Measurements from ENCODE around the gene KCNJ9.

KCNJ9 gene

DNA sequence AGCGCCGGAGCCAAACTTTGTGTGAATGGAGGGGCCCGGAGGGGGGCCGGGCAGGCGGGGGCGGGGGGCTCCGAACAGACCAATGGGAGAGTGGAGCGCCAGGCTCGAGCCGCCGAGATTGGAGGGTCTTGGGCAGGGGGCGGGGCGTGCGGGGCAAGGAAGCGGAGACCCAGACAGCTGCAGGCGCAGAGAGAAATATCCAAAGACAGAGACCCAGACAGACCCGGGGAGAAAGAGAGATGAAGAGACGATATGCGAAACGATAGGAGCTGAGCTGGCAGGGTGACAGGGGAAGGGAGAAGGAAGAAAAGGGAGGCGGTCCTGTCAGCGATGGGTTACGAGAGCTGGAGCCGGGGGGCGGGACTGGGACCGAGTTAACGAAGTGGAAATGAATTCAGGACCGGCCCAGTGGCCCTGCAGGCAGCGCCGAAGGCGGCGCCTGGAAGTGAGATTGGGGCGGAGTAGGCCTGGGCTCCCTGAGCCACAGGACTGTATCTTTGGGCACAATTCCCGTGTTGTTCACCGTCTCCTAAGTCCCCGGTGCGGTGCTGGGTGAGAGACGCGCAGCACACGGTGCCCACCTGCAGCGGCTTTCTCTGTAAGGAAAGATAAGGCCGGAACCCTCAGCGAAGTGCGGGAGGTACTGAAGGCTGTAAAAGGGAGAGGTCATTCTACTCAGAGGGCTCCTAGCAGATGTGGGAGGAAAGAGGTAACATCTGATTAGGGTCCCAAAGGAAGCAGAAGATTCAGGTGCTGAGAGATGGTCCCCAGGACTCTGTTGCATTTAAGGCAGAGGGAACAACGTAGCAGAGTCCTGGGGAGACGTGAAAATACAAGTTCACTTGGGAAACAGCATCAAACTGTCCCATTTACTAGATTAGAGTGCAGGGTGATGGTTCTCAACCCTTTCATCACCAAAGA is 10.8 kb upstream of the KCNJ9 start:
- Mint-ChIP-seq H3K4me3 (peak overlapping the region; percentile 84 to 86), H3K4me1 (ENCODE audit: low read depth in 2 of 2) (peaks cover 10 to 11% of the 10 kb centered on the region in 2 donors), H3K9me3 (no peaks in the 10 kb centered on the region), H3K27ac (peak overlapping the region in 1 of 2 donors; percentile 19), H3K36me3 (ENCODE audit: insufficient read depth) (peaks cover 4% of the 10 kb centered on the region), H3K27me3 (peaks cover 61 to 95% of the 10 kb centered on the region in 2 donors)
- DNase-seq (peak; percentile 34 to 56 (median 38)), ATAC-seq (replicated peaks) (peak; percentile 91)

DNA sequence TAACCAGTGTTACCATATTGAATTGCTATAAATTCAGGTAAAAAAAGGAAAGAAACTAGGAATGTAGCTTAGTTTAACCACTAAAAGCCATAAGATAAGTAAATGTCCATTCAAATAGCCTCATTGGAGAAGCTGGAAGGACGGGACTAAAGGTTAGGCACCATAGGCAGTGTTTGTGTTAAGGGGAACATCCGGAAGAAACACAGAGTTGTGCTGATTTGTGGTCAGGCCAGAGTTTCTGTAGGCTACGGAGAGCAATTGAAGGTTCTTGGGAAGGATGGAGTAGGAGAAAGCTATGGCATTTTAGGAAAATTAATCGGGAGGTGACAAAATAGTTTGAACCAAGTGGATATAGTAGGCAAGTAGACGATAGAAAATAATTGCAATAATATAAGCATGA is 10.0 kb upstream of the KCNJ9 start:
- no peak for ATAC-seq (replicated peaks)
- H3K9me3 Mint-ChIP-seq: no peaks in the 10 kb centered on the region
- H3K36me3 Mint-ChIP-seq (ENCODE audit: insufficient read depth): peaks cover 4% of the 10 kb centered on the region
- H3K4me1 Mint-ChIP-seq (ENCODE audit: low read depth in 2 of 2): peaks cover 10 to 11% of the 10 kb centered on the region in 2 donors
- peaks cover 56 to 95% of the 10 kb centered on the region in 2 donors for H3K27me3 Mint-ChIP-seq
- no peak overlapping the region for H3K4me3 Mint-ChIP-seq
- DNase-seq: no peak
- no peak overlapping the region for H3K27ac Mint-ChIP-seq

DNA sequence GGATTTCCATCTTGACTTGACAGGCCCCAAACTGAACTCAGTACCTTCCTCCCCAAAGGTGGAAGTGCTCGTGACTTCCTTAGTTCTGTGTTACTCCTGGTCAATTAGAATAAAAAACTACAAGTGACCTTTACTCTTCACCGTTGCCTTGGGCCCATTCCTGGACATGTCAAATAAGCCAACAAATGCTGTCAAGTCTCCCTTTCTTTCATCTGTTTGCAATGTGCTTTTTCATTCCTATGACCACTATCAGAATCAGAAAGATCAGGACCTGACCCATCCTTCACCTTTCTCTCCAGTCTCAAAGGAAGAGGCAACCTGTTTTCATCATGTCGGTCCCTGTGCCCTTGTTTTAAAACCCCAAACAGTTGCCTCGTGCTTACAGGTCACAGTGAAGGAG is 6.5 kb upstream of the KCNJ9 start:
- no peak for DNase-seq

DNA sequence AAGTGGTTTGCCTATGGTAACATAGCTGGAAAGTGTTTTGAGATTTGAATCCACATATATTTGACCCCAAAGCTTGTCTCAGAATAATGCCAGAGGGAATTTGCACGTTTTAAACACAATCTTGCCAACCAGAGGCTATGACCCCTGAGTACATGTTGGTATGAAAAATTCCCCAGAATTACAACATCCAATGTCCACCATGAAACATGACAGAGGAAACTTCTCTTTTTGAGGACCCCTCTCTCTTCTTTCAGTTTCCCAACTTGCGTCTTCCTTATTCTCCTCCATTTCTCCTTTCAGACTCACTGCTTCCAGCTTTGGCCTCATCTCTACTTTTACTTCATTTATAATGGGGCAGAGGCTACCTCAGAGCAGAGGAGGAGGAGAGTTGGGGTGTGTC is 5.5 kb upstream of the KCNJ9 start:
- H3K36me3 Mint-ChIP-seq (ENCODE audit: insufficient read depth): no peaks in the 10 kb centered on the region
- H3K27ac Mint-ChIP-seq: no peak overlapping the region
- DNase-seq: no peak
- no peak for ATAC-seq (replicated peaks)
- H3K27me3 Mint-ChIP-seq: peaks cover 53 to 92% of the 10 kb centered on the region in 2 donors
- peaks cover 0 to under 1% of the 10 kb centered on the region in 2 donors for H3K4me1 Mint-ChIP-seq (ENCODE audit: low read depth in 2 of 2)
- no peaks in the 10 kb centered on the region for H3K9me3 Mint-ChIP-seq
- no peak overlapping the region for H3K4me3 Mint-ChIP-seq

More for the DNA sequence above, 6.5 kb upstream of the KCNJ9 start:
- H3K36me3 Mint-ChIP-seq (ENCODE audit: insufficient read depth): peaks cover 4% of the 10 kb centered on the region
- H3K27ac Mint-ChIP-seq: no peak overlapping the region
- no peaks in the 10 kb centered on the region for H3K9me3 Mint-ChIP-seq
- H3K4me3 Mint-ChIP-seq: no peak overlapping the region
- H3K27me3 Mint-ChIP-seq: peaks cover 53 to 92% of the 10 kb centered on the region in 2 donors
- ATAC-seq (replicated peaks): no peak
- peaks cover 6 to 8% of the 10 kb centered on the region in 2 donors for H3K4me1 Mint-ChIP-seq (ENCODE audit: low read depth in 2 of 2)

DNA sequence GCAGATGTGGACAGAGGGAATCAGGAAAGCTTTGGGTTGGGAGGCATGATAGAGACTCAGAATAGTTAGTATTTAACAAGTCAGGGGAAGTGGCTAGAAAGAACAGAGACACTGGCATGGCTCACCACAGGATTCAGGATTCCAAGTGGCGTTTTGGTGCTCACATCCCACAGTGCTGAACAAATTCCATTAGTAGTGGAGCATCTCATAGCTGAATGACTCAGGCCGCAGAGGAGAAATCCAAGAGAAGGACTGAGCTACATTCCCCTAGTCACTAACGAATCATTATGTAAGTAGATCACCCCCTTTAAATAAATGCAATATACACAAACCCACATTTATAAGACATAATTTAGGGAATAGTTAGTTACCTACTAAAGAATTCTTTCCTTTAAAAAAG is 5.0 kb upstream of the KCNJ9 start:
- Mint-ChIP-seq H3K27ac (no peak overlapping the region), H3K4me3 (no peak overlapping the region), H3K4me1 (ENCODE audit: low read depth in 2 of 2) (peaks cover 0 to 2% of the 10 kb centered on the region in 2 donors), H3K9me3 (no peaks in the 10 kb centered on the region), H3K27me3 (peaks cover 56 to 92% of the 10 kb centered on the region in 2 donors), H3K36me3 (ENCODE audit: insufficient read depth) (no peaks in the 10 kb centered on the region)
- ATAC-seq (replicated peaks) (no peak), DNase-seq (no peak)

DNA sequence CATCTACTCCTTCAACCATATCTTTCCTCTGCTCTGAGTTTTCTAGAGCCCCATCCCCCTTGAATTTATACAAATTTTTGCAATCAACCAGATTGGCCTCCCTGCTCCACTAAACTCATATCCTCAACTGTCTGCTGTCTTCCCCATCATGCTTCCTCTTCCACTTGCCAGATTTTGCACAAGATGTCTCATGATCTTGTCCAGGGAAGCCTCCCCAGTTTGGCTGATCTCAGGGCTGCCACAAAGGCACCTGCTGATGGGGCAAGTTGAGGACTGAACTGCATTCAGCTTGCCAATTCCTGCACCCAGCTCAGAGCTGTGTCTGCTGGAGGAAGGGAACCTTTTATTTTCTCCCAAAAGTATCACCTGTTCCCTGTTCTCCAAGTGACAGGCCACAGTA is 3.9 kb upstream of the KCNJ9 start:
- Mint-ChIP-seq H3K27ac (no peak overlapping the region), H3K27me3 (peaks cover 55 to 92% of the 10 kb centered on the region in 2 donors), H3K36me3 (ENCODE audit: insufficient read depth) (no peaks in the 10 kb centered on the region), H3K9me3 (no peaks in the 10 kb centered on the region), H3K4me1 (ENCODE audit: low read depth in 2 of 2) (peaks cover 0 to 2% of the 10 kb centered on the region in 2 donors), H3K4me3 (no peak overlapping the region)
- ATAC-seq (replicated peaks) (no peak), DNase-seq (no peak)

DNA sequence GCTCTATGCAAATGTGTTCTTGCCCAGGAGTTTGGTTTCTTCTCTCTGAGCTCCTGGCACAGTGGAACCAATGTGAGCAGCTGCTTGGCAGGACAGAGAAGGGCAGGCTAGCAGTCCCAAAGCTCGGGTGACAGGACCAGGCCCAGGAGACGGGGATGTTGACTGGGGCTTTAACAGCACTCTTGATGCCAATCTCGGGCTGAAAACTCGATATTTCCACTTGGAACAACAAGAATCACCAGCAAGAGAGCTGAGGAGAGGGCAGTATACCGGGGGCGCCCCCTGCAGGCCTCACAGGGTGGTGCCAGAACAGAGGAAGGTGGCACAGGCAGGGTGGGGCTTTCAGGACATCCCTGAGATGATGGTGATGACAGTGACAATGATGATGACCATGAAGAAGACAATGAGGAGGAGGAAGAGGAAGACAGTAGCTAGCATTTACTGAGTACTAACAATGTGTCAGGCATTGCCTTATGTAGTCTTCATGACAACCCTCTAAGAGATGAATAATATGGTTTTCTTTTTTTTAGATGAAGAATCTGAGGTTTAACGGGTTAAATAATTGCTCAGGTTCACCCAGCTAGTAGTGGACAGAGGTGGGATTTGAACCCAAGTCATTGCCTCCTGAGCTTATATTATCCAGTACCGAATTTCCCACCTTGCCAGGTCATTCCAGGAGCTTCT is 2.7 kb upstream of the KCNJ9 start:
- peak; percentile 90 for ATAC-seq (replicated peaks)
- Mint-ChIP-seq H3K27ac (no peak overlapping the region), H3K27me3 (peaks cover 45 to 91% of the 10 kb centered on the region in 2 donors), H3K4me3 (no peak overlapping the region), H3K9me3 (no peaks in the 10 kb centered on the region), H3K4me1 (ENCODE audit: low read depth in 2 of 2) (peaks cover 0 to 5% of the 10 kb centered on the region in 2 donors), H3K36me3 (ENCODE audit: insufficient read depth) (no peaks in the 10 kb centered on the region)
- peak; percentile 48 to 63 (median 48) for DNase-seq

DNA sequence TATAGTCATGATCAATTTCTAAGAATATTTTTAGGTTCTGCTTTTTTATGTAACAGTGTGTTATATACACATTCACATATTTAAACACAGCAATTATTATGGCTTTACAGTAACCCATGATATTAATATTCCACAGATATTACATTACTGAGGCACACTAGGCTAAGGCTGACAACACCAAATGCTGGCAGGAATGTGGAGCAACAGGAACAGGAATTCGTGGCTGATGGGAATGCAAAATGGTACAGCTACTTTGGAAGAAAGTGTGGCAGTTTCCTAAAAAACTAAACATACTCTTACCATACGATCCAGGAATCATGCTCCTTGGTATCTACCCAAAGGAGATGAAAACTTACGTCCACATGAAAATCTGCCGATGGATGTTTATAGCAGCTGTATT is 1.9 kb upstream of the KCNJ9 start:
- Mint-ChIP-seq H3K4me3 (no peak overlapping the region), H3K4me1 (ENCODE audit: low read depth in 2 of 2) (peaks cover 3 to 10% of the 10 kb centered on the region in 2 donors), H3K27ac (no peak overlapping the region), H3K27me3 (peaks cover 45 to 86% of the 10 kb centered on the region in 2 donors), H3K36me3 (ENCODE audit: insufficient read depth) (no peaks in the 10 kb centered on the region), H3K9me3 (no peaks in the 10 kb centered on the region)
- no peak for ATAC-seq (replicated peaks)
- no peak for DNase-seq

DNA sequence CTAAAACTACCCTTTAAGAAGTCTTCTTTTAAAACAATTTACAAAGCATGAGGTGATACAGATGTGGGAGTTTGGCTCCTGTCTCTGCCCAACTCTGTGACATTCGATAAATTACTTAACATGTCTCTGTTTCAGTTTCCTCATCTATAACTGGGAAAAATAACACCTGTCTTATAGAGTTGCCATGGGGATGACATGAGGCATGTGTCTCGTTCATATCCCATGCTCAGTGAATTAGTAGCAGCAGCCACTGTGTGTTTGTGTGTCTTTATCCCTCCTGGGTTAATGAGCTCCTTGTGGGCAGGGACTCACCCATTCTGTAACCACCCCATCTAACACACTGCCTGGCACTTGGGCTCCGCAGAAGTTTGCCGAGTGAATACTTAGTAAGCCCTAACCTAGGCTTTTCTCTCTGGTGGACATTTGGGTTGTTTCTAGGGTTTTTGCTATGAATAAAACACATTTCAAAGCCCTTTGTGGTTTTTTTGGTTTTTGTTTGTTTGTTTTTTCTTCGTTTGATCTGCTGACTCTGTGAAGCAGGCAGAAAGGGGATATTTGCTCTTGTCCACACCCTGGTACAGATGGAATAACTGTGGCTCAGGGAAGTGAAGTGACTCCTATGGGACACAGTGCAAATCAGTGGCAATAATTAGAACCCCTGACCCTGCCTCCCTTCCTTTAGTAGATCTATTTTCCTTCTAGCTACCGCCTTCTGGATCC is 797 bp upstream of the KCNJ9 start:
- Mint-ChIP-seq H3K4me3 (no peak overlapping the region), H3K4me1 (ENCODE audit: low read depth in 2 of 2) (peaks cover 5 to 11% of the 10 kb centered on the region in 2 donors), H3K27me3 (peaks cover 45 to 75% of the 10 kb centered on the region in 2 donors), H3K36me3 (ENCODE audit: insufficient read depth) (no peaks in the 10 kb centered on the region), H3K9me3 (no peaks in the 10 kb centered on the region), H3K27ac (no peak overlapping the region)
- DNase-seq (no peak), ATAC-seq (replicated peaks) (no peak)

DNA sequence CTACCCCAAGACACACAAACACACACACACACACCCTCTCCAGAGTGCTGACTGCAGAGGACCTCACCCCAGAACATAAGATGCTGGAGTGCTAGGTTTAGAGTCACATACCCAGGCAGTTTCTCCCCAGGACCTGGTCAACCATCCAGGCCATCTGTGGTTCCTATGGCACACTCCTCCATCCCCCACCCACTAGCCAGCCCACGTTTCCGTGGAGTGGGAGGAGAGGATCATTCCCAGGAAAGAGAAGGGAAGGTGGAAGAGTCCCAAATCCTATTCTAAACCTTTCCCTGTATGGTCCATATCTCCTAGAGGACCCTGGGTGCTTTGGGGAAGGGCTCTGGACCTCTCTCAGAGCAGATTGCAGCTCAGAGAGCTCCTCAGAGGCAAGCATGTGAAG is 1.1 kb downstream of the KCNJ9 start:
- ATAC-seq (replicated peaks) (no peak), DNase-seq (no peak)
- H3K27me3 Mint-ChIP-seq: peaks cover 40 to 59% of the 10 kb centered on the region in 2 donors
- H3K4me1 Mint-ChIP-seq (ENCODE audit: low read depth in 2 of 2): peaks cover 11 to 17% of the 10 kb centered on the region in 2 donors
- no peak overlapping the region for H3K27ac Mint-ChIP-seq
- H3K9me3 Mint-ChIP-seq: no peaks in the 10 kb centered on the region
- no peak overlapping the region for H3K4me3 Mint-ChIP-seq
- H3K36me3 Mint-ChIP-seq (ENCODE audit: insufficient read depth): no peaks in the 10 kb centered on the region

DNA sequence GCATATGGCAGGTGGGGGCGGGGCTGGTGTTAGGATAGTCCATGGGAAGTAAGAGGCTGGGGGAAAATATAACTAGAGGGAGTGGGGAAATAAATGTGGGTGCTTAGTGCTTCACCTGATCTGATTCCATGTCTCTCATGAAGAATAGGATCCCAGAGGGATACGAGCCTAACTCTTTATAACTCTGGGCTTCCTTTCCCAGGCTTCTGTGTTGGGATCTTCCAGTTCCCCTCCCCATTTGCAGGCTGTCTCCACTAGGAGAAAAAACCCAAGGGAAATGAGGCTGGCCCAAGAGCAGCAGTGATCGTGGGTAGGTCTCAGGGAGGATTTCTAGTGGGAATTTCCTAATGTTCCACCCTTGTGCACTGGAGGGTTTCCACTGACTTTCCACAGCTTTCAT is 1.6 kb downstream of the KCNJ9 start:
- Mint-ChIP-seq H3K4me3 (peak overlapping the region in 1 of 2 donors; percentile 57), H3K9me3 (no peaks in the 10 kb centered on the region), H3K36me3 (ENCODE audit: insufficient read depth) (no peaks in the 10 kb centered on the region), H3K4me1 (ENCODE audit: low read depth in 2 of 2) (peaks cover 11 to 17% of the 10 kb centered on the region in 2 donors), H3K27ac (no peak overlapping the region), H3K27me3 (peaks cover 39 to 55% of the 10 kb centered on the region in 2 donors)
- no peak for ATAC-seq (replicated peaks)
- no peak for DNase-seq

DNA sequence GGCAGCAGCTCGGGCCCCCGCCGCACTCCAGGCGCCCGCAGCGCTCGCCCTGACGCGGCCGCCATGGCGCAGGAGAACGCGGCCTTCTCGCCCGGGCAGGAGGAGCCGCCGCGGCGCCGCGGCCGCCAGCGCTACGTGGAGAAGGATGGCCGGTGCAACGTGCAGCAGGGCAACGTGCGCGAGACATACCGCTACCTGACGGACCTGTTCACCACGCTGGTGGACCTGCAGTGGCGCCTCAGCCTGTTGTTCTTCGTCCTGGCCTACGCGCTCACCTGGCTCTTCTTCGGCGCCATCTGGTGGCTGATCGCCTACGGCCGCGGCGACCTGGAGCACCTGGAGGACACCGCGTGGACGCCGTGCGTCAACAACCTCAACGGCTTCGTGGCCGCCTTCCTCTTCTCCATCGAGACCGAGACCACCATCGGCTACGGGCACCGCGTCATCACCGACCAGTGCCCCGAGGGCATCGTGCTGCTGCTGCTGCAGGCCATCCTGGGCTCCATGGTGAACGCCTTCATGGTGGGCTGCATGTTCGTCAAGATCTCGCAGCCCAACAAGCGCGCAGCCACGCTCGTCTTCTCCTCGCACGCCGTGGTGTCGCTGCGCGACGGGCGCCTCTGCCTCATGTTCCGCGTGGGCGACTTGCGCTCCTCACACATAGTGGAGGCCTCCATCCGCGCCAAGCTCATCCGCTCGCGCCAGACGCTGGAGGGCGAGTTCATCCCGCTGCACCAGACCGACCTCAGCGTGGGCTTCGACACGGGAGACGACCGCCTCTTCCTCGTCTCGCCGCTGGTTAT is 2.8 kb downstream of the KCNJ9 start:
- H3K36me3 Mint-ChIP-seq (ENCODE audit: insufficient read depth): peaks cover 11% of the 10 kb centered on the region
- peaks cover 17 to 20% of the 10 kb centered on the region in 2 donors for H3K4me1 Mint-ChIP-seq (ENCODE audit: low read depth in 2 of 2)
- no peak overlapping the region for H3K27ac Mint-ChIP-seq
- peak overlapping the region; percentile 61 to 64 for H3K4me3 Mint-ChIP-seq
- DNase-seq (peak; percentile 60 to 62 (median 61)), ATAC-seq (replicated peaks) (peak; percentile 86)
- H3K9me3 Mint-ChIP-seq: no peaks in the 10 kb centered on the region
- H3K27me3 Mint-ChIP-seq: peaks cover 29 to 43% of the 10 kb centered on the region in 2 donors

All from effector memory CD8-positive, alpha-beta T cell (primary cell).